ENCODE measurements around the gene KIRREL2. TPM values are rescaled to one million over a fixed set of nuclear protein-coding genes. Genes with fewer than 3 reads are reported as not detected.

Gene KIRREL2
- total and polyA plus RNA-seq, 4 donors, result 1.1 to 3.5 (median 2.4) TPM

DNA sequence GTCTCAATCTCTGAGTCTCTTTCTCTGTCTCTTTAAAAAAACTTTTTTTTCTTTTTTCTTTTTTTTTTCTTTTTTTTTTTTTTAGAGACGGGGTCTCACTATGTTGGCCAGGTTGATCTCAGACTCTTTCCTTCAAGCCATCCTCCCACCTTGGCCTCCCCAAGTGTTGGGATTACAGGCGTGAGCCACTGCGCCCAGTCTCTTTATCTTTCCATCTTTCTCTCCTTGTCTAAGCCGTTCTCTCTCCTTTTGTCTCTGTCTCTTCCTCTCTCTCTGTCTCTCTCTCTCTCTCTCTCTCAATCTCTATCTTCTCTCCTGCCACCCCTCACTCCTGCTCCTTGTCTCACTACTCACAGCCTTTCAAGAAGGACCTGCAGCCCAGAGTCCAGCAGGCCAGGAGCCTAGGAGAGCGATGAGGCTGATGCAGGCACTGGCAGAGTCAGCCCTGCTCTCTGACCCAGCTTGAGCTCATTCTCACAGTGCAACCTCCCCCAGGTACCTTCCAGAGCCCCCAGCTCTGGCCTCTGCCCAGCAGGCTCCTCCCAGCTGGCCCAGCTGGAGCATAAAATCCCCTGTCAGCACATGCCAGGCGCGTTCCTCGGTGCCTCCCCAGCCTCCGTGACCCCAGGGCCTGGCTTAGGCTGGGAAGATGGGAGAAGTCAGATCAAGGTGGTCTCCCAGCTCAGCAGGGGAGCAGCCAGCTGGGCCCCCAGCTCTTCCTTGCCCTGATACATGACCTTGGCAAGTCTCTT, 4.5 kb upstream of the KIRREL2 start, which contains the start of gene NPHS1:
TSS of gene NPHS1 (minus strand) at position 476 of the 752 bp plus-strand sequence. CDS start 667 bp downstream, outside the sequence.
- no peak for DNase-seq (ENCODE audit: low read depth in 4 of 6, low spot score in 6 of 6)
- Histone ChIP-seq H3K27me3 (ENCODE audit: control insufficient read depth, insufficient read depth, low read length) (peaks cover 17% of the 10 kb centered on the region), H3K4me3 (ENCODE audit: low read depth, low read length) (no peak within 1 kb of the TSS), H3K27ac (ENCODE audit: low read depth, low read length) (no peak within 1 kb of the TSS), H3K36me3 (ENCODE audit: control insufficient read depth, insufficient read depth, low read length) (no peaks in the 10 kb centered on the region), H3K4me1 (ENCODE audit: control insufficient read depth, insufficient read depth, low read length) (peaks cover 24% of the 10 kb centered on the region), H3K9me3 (ENCODE audit: control insufficient read depth, insufficient read depth, low read length) (no peaks in the 10 kb centered on the region)
- WGBS (ENCODE audit: insufficient coverage), result 57% methylated on average over 8 of the region's 9 CpGs

- Histone ChIP-seq H3K27ac (ENCODE audit: low read depth, low read length) (no peak overlapping the region), H3K4me3 (ENCODE audit: low read depth, low read length) (no peak overlapping the region), H3K36me3 (ENCODE audit: control insufficient read depth, insufficient read depth, low read length) (no peaks in the 10 kb centered on the region), H3K27me3 (ENCODE audit: control insufficient read depth, insufficient read depth, low read length) (peaks cover 13% of the 10 kb centered on the region), H3K9me3 (ENCODE audit: control insufficient read depth, insufficient read depth, low read length) (no peaks in the 10 kb centered on the region), H3K4me1 (ENCODE audit: control insufficient read depth, insufficient read depth, low read length) (peaks cover 26% of the 10 kb centered on the region)
- 99% methylated on average over 6 of the region's 8 CpGs for WGBS (ENCODE audit: insufficient coverage)
- DNase-seq (ENCODE audit: low read depth in 4 of 6, low spot score in 6 of 6), result no peak
Measured at GRCh38 chr19:35853038-35853756, 3.5 kb upstream of the KIRREL2 start.

DNA sequence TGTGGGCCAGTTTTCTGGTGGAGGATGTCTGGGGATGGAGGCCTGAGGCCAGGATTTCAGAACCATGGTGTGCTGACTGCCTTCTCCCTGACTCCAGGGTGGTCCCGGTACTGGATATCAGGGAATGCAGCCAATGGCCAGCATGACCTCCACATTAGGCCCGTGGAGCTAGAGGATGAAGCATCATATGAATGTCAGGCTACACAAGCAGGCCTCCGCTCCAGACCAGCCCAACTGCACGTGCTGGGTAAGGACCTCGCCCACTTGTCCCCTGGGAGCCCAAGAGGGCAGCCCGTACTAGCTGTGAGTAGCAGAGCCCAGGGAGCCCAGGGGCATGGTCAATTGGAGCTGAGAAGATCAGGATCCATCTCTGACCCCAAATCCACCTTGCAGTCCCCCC, 1.6 kb downstream of the KIRREL2 start:
- DNase-seq (ENCODE audit: low read depth in 4 of 6, low spot score in 6 of 6), result no peak
- 84% methylated on average over 5 of the region's 6 CpGs for WGBS (ENCODE audit: insufficient coverage)

DNA sequence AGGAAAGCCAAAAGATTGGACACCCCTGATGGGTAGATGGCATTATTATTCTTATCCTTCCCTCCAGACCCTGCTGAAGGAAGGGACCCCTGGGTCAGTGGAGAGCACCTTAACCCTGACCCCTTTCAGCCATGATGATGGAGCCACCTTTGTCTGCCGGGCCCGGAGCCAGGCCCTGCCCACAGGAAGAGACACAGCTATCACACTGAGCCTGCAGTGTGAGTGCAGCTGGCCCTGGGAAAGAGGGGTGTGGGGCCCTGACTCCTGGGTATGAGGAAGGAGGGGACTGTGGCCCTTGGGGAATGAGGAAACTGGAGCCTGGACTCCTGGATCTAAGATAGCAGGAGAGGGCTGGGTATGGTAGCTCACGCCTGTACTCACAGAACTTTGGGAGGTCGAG, 2.7 kb downstream of the KIRREL2 start:
- H3K4me3 ChIP-seq (ENCODE audit: low read depth, low read length), result no peak overlapping the region
- peaks cover 33% of the 10 kb centered on the region for H3K27me3 ChIP-seq (ENCODE audit: control insufficient read depth, insufficient read depth, low read length)
- DNase-seq (ENCODE audit: low read depth in 4 of 6, low spot score in 6 of 6), result no peak
- no peaks in the 10 kb centered on the region for H3K9me3 ChIP-seq (ENCODE audit: control insufficient read depth, insufficient read depth, low read length)
- H3K27ac ChIP-seq (ENCODE audit: low read depth, low read length), result no peak overlapping the region
- peaks cover 27% of the 10 kb centered on the region for H3K36me3 ChIP-seq (ENCODE audit: control insufficient read depth, insufficient read depth, low read length)
- H3K4me1 ChIP-seq (ENCODE audit: control insufficient read depth, insufficient read depth, low read length), result peaks cover 35% of the 10 kb centered on the region
- WGBS (ENCODE audit: insufficient coverage), result 82% methylated on average over 4 of the region's 4 CpGs

More for the DNA sequence above, 1.6 kb downstream of the KIRREL2 start:
- Histone ChIP-seq H3K27ac (ENCODE audit: low read depth, low read length) (no peak overlapping the region), H3K9me3 (ENCODE audit: control insufficient read depth, insufficient read depth, low read length) (no peaks in the 10 kb centered on the region), H3K4me1 (ENCODE audit: control insufficient read depth, insufficient read depth, low read length) (peaks cover 35% of the 10 kb centered on the region), H3K27me3 (ENCODE audit: control insufficient read depth, insufficient read depth, low read length) (peaks cover 33% of the 10 kb centered on the region), H3K36me3 (ENCODE audit: control insufficient read depth, insufficient read depth, low read length) (peaks cover 27% of the 10 kb centered on the region), H3K4me3 (ENCODE audit: low read depth, low read length) (no peak overlapping the region)

GRCh38 chr19:35860436-35860817, 3.7 kb downstream of the KIRREL2 start:
- no peak for DNase-seq (ENCODE audit: low read depth in 4 of 6, low spot score in 6 of 6)
- Histone ChIP-seq H3K27ac (ENCODE audit: low read depth, low read length) (no peak overlapping the region), H3K4me1 (ENCODE audit: control insufficient read depth, insufficient read depth, low read length) (peaks cover 29% of the 10 kb centered on the region), H3K9me3 (ENCODE audit: control insufficient read depth, insufficient read depth, low read length) (no peaks in the 10 kb centered on the region), H3K36me3 (ENCODE audit: control insufficient read depth, insufficient read depth, low read length) (peaks cover 27% of the 10 kb centered on the region), H3K27me3 (ENCODE audit: control insufficient read depth, insufficient read depth, low read length) (peaks cover 33% of the 10 kb centered on the region), H3K4me3 (ENCODE audit: low read depth, low read length) (no peak overlapping the region)
- WGBS (ENCODE audit: insufficient coverage), result 36% methylated on average over 24 of the region's 24 CpGs

GRCh38 chr19:35860818-35861639, 4.3 kb downstream of the KIRREL2 start:
- DNase-seq (ENCODE audit: low read depth in 4 of 6, low spot score in 6 of 6), result peak in 1 of 6 donors; percentile 30
- Histone ChIP-seq H3K4me1 (ENCODE audit: control insufficient read depth, insufficient read depth, low read length) (peaks cover 23% of the 10 kb centered on the region), H3K4me3 (ENCODE audit: low read depth, low read length) (peak overlapping the region; percentile 12), H3K36me3 (ENCODE audit: control insufficient read depth, insufficient read depth, low read length) (peaks cover 27% of the 10 kb centered on the region), H3K9me3 (ENCODE audit: control insufficient read depth, insufficient read depth, low read length) (no peaks in the 10 kb centered on the region), H3K27ac (ENCODE audit: low read depth, low read length) (peak overlapping the region; percentile 25), H3K27me3 (ENCODE audit: control insufficient read depth, insufficient read depth, low read length) (peaks cover 30% of the 10 kb centered on the region)
- 39% methylated on average over 50 of the region's 55 CpGs for WGBS (ENCODE audit: insufficient coverage)

GRCh38 chr19:35861640-35862160, 5.0 kb downstream of the KIRREL2 start:
- peaks cover 16% of the 10 kb centered on the region for H3K4me1 ChIP-seq (ENCODE audit: control insufficient read depth, insufficient read depth, low read length)
- no peaks in the 10 kb centered on the region for H3K9me3 ChIP-seq (ENCODE audit: control insufficient read depth, insufficient read depth, low read length)
- peak overlapping the region; percentile 12 for H3K4me3 ChIP-seq (ENCODE audit: low read depth, low read length)
- no peak for DNase-seq (ENCODE audit: low read depth in 4 of 6, low spot score in 6 of 6)
- peaks cover 23% of the 10 kb centered on the region for H3K27me3 ChIP-seq (ENCODE audit: control insufficient read depth, insufficient read depth, low read length)
- no peak overlapping the region for H3K27ac ChIP-seq (ENCODE audit: low read depth, low read length)
- WGBS (ENCODE audit: insufficient coverage), result 63% methylated on average over 19 of the region's 19 CpGs
- peaks cover 27% of the 10 kb centered on the region for H3K36me3 ChIP-seq (ENCODE audit: control insufficient read depth, insufficient read depth, low read length)

- no peak for DNase-seq (ENCODE audit: low read depth in 4 of 6, low spot score in 6 of 6)
- Histone ChIP-seq H3K27me3 (ENCODE audit: control insufficient read depth, insufficient read depth, low read length) (peaks cover 20% of the 10 kb centered on the region), H3K27ac (ENCODE audit: low read depth, low read length) (no peak overlapping the region), H3K36me3 (ENCODE audit: control insufficient read depth, insufficient read depth, low read length) (peaks cover 27% of the 10 kb centered on the region), H3K4me1 (ENCODE audit: control insufficient read depth, insufficient read depth, low read length) (peaks cover 9% of the 10 kb centered on the region), H3K4me3 (ENCODE audit: low read depth, low read length) (no peak overlapping the region), H3K9me3 (ENCODE audit: control insufficient read depth, insufficient read depth, low read length) (no peaks in the 10 kb centered on the region)
- 84% methylated on average over 14 of the region's 14 CpGs for WGBS (ENCODE audit: insufficient coverage)
Measured at GRCh38 chr19:35862528-35862927, 5.8 kb downstream of the KIRREL2 start.

DNA sequence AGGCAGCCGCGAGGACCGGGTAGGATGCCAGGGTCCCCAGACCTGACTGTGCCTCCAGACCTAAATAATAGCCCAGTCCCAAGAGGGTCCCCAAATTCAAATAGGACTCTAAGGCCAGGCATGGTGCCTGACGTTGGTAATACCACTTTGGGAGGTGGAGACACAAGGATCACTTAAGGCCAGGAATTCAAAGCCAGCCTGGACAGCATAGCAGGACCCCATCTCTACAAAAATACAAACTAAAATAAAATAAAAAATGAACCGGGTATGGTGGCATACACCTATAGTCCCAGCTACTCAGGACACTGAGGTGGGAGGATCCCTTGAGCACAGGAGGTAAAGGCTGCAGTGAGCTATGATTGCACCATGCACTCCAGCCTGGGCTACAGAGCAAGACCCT, 6.3 kb downstream of the KIRREL2 start:
- 79% methylated on average over 2 of the region's 5 CpGs for WGBS (ENCODE audit: insufficient coverage)
- Histone ChIP-seq H3K4me3 (ENCODE audit: low read depth, low read length) (no peak overlapping the region), H3K27ac (ENCODE audit: low read depth, low read length) (no peak overlapping the region), H3K36me3 (ENCODE audit: control insufficient read depth, insufficient read depth, low read length) (peaks cover 27% of the 10 kb centered on the region), H3K4me1 (ENCODE audit: control insufficient read depth, insufficient read depth, low read length) (peaks cover 14% of the 10 kb centered on the region), H3K9me3 (ENCODE audit: control insufficient read depth, insufficient read depth, low read length) (no peaks in the 10 kb centered on the region), H3K27me3 (ENCODE audit: control insufficient read depth, insufficient read depth, low read length) (peaks cover 20% of the 10 kb centered on the region)
- DNase-seq (ENCODE audit: low read depth in 4 of 6, low spot score in 6 of 6), result no peak
